Stimulated activated naive B cell treated with anti-CD40 and anti-IgM and Interleukin-4, amounts not matched to agents 10 μg/mL and 1 μg/mL and 100 μg/mL, for 72 hours (primary cell): Measurements from ENCODE around the gene GGT7.

Source experiments
- ATAC-seq, 2 donors: fragments of 150-1000 bp; cut with Tn5 transposase; replicated peaks; 2 replicates each; pipeline ENCODE4 v1.10.0; 2021; ENCODE audit warnings: moderate library complexity in 1 of 2
- DNase-seq: peaks from one replicate; pipeline ENCODE4 v3.0.0; 2021
- H3K27ac Mint-ChIP-seq: one replicate; pipeline ENCODE4 v1.8.0; 2022; ENCODE audit warnings: mild to moderate bottlenecking, mixed read lengths
- H3K27me3 Mint-ChIP-seq, 2 donors: one replicate each; pipeline ENCODE4 v1.8.0; 2022; ENCODE audit warnings: mixed read lengths in 2 of 2
- H3K36me3 Mint-ChIP-seq, 2 donors: one replicate each; pipeline ENCODE4 v1.8.0; 2022; ENCODE audit warnings: mixed read lengths in 2 of 2, mild to moderate bottlenecking in 1 of 2
- H3K4me1 Mint-ChIP-seq, 2 donors: one replicate each; pipeline ENCODE4 v1.8.0; 2022; ENCODE audit warnings: mixed read lengths in 2 of 2, mild to moderate bottlenecking in 1 of 2
- H3K4me3 Mint-ChIP-seq, 2 donors: one replicate each; pipeline ENCODE4 v1.8.0; 2022; ENCODE audit warnings: mild to moderate bottlenecking in 2 of 2, mixed read lengths in 2 of 2, moderate library complexity in 1 of 2
- H3K9me3 Mint-ChIP-seq, 2 donors: one replicate each; pipeline ENCODE4 v1.8.0; 2022; ENCODE audit warnings: mixed read lengths in 2 of 2, mild to moderate bottlenecking in 1 of 2

The GGT7 gene

DNA sequence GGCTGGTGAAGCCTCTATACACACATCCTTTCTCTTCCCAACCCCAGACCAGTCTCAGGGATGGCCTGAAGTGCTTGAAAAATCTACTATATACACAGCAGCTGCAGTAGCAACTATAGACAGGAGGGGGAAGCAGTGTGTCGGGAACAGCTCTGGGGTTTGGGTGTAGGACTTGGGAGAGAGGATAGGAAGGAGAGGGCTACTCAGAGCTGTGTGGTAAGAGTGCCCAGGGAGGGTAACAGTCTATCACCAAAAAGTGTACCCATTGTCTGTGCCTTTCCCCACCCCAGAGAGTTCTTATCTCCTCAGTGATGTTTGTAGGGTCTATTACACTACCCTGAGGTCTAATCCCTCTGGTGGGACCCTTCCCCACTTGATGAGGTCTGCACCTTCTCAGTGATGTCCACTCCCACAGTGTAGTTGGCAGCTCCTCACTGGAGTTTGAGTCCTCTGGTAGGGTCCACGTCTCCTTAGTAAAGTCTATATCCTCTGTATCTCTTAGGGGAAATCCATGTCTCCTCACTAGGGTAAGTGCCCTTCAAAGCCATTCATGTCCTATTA, 1.5 kb upstream of the GGT7 start:
- ATAC-seq, result no peak
- peak overlapping the region; percentile 37 for H3K27ac Mint-ChIP-seq
- peak; percentile 39 for DNase-seq
- H3K4me3 Mint-ChIP-seq, result peak overlapping the region; percentile 49 to 90
- no peaks in the 10 kb centered on the region for H3K9me3 Mint-ChIP-seq
- H3K4me1 Mint-ChIP-seq, result peaks cover 36 to 52% of the 10 kb centered on the region in 2 donors
- H3K36me3 Mint-ChIP-seq, result peaks cover 1 to 2% of the 10 kb centered on the region in 2 donors
- peaks cover 0 to 3% of the 10 kb centered on the region in 2 donors for H3K27me3 Mint-ChIP-seq

DNA sequence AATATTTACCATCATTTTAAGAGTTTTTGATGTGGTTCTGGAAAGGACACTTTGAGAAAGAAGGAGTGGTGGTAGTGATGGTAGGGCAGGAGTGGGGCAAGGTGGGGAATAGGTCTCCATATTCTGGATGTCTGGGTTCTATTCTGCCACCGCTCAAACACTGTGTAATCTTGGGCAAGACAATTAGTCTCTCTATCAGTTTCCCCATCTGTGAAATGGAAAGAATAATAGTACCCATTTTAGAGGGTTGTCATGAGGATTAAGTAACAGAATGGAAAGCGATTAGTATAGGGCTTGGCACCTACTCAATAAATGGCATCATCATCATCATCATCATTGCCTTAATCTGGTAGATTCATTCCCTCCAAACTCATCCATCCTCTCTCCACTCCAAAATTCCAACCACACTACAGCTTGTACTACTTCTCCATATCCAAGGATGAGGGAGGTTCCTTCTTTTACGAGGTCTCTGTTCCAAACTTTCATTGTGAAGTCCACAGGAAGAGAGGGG, 982 bp upstream of the GGT7 start:
- Mint-ChIP-seq H3K27me3 (peaks cover 0 to 3% of the 10 kb centered on the region in 2 donors), H3K27ac (peak overlapping the region; percentile 72), H3K36me3 (peaks cover 0 to 2% of the 10 kb centered on the region in 2 donors), H3K9me3 (no peaks in the 10 kb centered on the region), H3K4me1 (peaks cover 35 to 52% of the 10 kb centered on the region in 2 donors), H3K4me3 (peak overlapping the region; percentile 90 to 92)
- ATAC-seq (no peak), DNase-seq (no peak)

DNA sequence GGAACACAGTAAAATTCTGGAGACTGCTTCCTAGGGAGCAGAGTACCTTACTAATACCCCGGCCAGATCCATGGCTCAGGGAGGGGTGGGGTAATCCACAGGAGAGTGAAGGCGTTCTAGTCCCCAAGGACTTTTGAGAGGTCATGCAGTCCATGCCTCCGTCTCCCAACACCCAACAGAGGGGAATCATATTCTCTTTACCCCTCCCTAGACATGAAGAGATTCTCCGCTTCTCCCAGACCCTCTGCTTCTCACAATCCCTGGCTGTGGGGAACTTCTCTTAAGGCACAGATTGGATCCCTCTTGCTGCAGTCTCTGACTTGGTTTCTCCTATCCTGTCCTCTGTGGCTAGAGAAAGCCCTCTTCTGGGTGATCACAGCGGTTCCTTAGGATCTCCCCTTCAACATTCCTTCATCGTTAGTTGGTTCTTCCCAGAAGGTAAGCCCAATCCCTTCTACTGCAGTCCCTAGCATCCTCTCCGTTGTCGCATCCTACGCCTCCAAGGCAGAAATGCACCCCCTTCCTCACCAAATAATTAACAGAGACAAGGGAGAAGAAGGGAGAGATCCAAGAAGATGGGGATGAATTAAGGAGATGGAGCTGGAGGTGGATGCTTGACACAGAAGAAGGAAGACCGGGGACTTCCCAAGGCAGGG, 562 bp downstream of the GGT7 start:
- peaks cover 0 to 2% of the 10 kb centered on the region in 2 donors for H3K36me3 Mint-ChIP-seq
- ATAC-seq (no peak), DNase-seq (no peak)
- peak overlapping the region; percentile 73 to 92 for H3K4me3 Mint-ChIP-seq
- peak overlapping the region; percentile 33 for H3K27ac Mint-ChIP-seq
- H3K27me3 Mint-ChIP-seq, result peaks cover 0 to 3% of the 10 kb centered on the region in 2 donors
- H3K9me3 Mint-ChIP-seq, result no peaks in the 10 kb centered on the region
- peaks cover 35 to 49% of the 10 kb centered on the region in 2 donors for H3K4me1 Mint-ChIP-seq

DNA sequence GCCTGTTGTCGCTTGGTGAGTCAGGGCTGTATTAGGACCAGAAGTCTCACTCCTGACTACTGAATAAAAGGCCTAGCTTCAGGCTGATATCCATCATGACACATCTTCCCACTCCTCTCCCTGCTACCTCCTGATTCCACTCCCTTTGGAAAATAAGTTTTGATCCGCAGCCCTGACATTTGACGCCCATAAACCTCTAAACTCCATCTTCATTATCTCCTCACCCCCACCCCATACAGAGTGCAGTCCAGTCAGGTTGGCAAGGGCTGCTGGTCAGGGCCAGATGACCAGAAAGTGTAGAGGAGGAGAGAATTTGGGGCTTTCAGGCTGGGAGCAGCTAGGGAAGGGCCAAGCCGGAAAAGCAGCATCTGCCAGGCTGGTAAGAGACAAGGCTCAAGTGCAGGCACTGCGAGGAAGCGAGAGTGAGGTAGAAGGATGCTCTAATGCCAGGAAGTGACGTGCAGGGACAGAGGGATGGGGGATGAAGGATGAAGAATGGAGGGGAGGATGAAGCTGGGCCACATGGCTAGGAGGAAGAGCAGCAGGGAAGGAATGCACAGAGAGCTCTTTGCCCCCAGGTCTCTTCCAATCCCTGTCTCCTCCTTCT, 1.2 kb downstream of the GGT7 start:
- Mint-ChIP-seq H3K4me1 (peaks cover 32 to 43% of the 10 kb centered on the region in 2 donors), H3K27ac (no peak overlapping the region), H3K4me3 (peak overlapping the region; percentile 73 to 92), H3K36me3 (peaks cover 2 to 3% of the 10 kb centered on the region in 2 donors), H3K9me3 (no peaks in the 10 kb centered on the region), H3K27me3 (peaks cover 0 to 3% of the 10 kb centered on the region in 2 donors)
- no peak for DNase-seq
- ATAC-seq, result no peak

DNA sequence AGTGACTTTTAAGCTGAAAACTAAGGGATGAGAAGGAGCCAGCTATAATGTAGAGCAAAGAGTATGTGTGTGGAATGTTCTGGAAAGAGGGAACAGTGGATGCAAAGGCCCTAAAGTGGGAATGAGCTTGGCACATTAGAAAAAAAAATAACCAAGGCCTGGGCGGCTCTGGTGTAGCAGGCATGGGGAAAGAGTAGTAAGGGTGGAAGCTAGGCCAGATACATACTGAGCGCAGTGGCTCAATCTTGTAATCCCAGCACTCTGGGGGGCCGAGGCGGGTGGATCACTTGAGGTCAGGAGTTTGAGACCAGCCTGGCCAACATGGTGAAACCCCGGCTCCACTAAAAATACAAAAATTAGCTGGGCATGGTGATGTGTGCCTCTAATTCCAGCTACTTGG, 8.4 kb downstream of the GGT7 start:
- Mint-ChIP-seq H3K36me3 (peaks cover 19 to 28% of the 10 kb centered on the region in 2 donors), H3K27me3 (no peaks in the 10 kb centered on the region), H3K4me1 (peaks cover 0 to 4% of the 10 kb centered on the region in 2 donors), H3K27ac (no peak overlapping the region), H3K4me3 (no peak overlapping the region), H3K9me3 (no peaks in the 10 kb centered on the region)
- no peak for DNase-seq
- no peak for ATAC-seq

DNA sequence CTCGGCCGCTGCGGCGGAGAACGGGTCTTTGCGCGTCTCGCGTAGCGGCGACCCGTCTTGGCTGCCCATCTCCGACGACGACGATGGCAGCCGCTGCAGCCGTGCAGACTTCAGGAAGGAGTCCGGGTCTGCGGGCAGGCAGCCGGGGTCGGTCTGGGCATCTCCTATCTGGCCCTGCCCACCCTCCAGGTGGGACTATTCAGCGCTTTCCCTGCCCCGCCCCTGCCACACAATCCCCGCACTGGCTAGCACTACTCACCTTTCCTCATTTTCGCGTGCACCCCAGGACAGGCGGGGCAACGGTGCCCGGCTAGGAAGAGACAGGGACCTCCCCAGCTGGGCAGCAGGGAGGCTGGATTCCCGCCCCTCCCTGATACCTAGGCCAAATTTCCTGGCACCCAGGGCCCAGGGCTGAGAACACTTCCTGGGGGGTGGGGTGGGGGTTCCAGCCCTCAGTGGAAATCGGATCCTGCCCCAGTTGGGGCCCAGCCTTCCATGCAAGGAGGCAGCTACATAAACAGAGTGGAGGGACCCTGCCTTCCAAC, 9.2 kb downstream of the GGT7 start:
- no peaks in the 10 kb centered on the region for H3K9me3 Mint-ChIP-seq
- peaks cover 0 to 4% of the 10 kb centered on the region in 2 donors for H3K4me1 Mint-ChIP-seq
- H3K27ac Mint-ChIP-seq, result no peak overlapping the region
- DNase-seq (no peak), ATAC-seq (no peak)
- no peak overlapping the region for H3K4me3 Mint-ChIP-seq
- peaks cover 19 to 28% of the 10 kb centered on the region in 2 donors for H3K36me3 Mint-ChIP-seq
- no peaks in the 10 kb centered on the region for H3K27me3 Mint-ChIP-seq

DNA sequence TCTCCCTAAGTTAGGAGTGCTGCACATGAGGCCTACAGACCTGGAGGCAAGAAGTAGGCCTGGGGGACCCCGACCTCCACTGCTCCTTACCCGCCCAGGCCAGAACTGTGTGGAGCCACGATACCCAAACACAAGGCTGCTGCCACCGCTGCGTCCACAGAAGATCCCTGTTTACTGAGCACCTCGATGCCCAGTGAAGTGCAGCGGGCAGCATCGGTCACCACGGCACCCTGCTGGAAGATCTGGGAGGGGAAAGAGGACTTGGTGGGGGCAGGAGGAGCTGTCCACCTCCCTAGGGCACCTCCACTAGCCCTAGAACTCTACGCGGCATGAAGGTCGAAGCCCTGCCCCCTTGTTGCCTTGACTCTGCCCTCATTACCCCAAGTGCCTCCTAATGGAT, 9.9 kb downstream of the GGT7 start:
- Mint-ChIP-seq H3K27me3 (no peaks in the 10 kb centered on the region), H3K9me3 (no peaks in the 10 kb centered on the region), H3K4me3 (no peak overlapping the region), H3K36me3 (peaks cover 21 to 32% of the 10 kb centered on the region in 2 donors), H3K27ac (no peak overlapping the region), H3K4me1 (peaks cover 0 to 4% of the 10 kb centered on the region in 2 donors)
- ATAC-seq (no peak), DNase-seq (no peak)

DNA sequence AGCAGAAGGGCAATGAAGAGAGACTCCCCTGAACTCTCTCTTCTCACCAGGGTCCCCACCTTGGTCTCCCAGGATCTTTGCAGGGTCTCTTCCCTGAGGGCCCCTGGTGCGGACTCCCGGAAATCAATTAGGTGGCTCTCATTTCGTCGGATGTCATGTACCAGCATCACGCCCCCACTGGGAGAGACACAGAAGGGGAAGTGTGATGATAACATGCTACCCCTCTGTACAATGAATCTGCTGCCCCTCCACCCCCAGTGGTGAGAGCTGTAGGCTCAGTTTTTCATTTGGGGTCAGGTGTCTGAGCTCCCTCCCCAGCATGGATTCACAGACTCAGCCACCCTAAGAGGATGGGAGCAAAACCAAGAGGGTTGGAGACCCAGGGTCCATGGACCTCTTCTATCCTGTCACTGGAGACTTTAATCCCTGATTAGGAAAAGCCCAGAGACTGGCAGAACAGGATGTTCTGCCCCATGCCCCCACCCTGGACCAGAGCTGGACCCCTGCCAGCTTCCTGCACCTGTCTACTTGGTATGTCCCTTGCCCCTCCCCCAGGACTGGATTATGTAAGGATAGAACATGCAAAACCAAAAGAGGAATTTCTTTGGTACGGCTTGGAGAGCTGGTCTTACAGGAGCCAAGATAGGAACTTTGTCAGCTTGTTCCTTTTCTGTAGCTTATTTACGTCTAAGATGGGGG, 11.1 kb downstream of the GGT7 start:
- Mint-ChIP-seq H3K4me3 (no peak overlapping the region), H3K4me1 (peaks cover 0 to 4% of the 10 kb centered on the region in 2 donors), H3K27me3 (no peaks in the 10 kb centered on the region), H3K9me3 (no peaks in the 10 kb centered on the region), H3K36me3 (peaks cover 21 to 33% of the 10 kb centered on the region in 2 donors), H3K27ac (no peak overlapping the region)
- ATAC-seq (no peak), DNase-seq (no peak)

DNA sequence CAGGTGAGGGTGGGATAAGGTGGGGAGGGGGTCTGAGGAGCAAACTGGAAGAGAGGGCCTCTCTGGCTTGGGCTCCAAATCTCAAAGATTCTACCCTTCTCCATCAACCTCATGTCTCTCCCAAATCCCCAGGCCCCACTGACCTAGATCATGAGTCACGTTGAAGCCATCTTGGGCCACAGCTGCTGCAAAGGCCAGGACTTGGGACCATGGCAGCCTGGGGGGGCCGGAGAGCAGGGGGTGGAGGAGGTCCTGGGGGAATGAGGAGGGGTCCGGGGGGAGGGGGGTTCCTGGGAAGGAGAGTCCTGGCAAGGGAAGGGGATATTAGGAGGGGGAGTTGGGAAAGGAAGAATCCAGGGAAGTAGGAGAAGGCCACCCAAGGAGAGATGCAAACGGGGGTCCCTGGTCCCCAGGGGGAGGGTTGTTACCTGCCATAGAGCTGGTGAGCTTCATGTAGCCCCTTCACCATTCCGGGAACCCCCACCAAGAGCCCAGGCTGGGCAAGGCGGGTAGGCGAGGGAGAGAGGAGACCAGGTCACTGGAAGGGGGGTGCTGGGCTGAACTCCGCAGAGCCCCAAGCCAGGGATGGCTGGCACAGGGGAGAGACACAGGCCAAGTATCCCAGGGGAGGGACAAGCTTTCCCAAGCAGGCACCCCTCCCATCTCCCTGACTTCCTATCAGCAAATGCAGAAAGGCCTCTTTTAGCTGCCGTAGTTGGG, 12.7 kb downstream of the GGT7 start:
- H3K4me1 Mint-ChIP-seq, result no peaks in the 10 kb centered on the region
- no peaks in the 10 kb centered on the region for H3K9me3 Mint-ChIP-seq
- ATAC-seq (no peak), DNase-seq (no peak)
- no peak overlapping the region for H3K4me3 Mint-ChIP-seq
- H3K36me3 Mint-ChIP-seq, result peaks cover 21 to 38% of the 10 kb centered on the region in 2 donors
- H3K27me3 Mint-ChIP-seq, result no peaks in the 10 kb centered on the region
- no peak overlapping the region for H3K27ac Mint-ChIP-seq

DNA sequence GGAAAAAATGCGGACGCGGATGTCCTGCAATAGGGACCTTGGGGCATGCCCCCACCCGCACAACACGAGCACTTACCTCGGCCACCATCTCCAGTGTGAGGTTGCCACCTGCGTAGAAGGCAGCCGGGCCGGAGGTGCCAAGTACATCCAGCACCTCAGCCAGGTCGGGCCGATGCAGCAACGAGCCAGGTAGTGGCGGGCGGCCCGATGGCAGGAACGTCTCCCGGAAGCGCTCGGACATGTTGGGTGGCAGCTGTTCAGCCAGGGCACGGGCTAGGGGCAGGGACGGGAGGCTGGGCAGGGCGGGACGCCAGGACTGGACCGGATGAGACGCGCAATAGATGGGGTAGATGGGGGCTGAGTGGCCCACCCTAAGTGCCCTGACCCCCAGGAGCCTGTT, 13.3 kb downstream of the GGT7 start:
- DNase-seq (no peak), ATAC-seq (no peak)
- Mint-ChIP-seq H3K9me3 (no peaks in the 10 kb centered on the region), H3K36me3 (peaks cover 21 to 42% of the 10 kb centered on the region in 2 donors), H3K4me3 (no peak overlapping the region), H3K4me1 (no peaks in the 10 kb centered on the region), H3K27me3 (no peaks in the 10 kb centered on the region), H3K27ac (no peak overlapping the region)

DNA sequence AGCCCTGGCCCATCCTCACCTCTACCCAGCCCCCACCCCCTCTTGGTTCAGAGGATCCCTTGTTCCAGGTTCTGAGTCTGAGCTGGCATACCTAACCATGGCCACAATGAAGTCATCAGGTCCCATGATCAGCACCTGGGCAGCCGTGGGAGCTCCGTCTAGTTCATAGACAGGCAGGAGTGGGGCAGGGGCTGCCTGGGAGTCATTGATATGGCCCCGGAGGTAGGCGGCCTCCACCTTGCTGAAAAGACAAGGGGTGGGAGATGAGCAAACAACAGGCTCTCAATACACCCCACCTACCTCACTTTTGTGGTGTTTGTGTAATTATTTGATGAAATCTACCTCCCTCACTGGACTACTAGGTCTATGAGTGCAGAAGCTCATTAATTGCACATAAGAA, 20.4 kb downstream of the GGT7 start:
- Mint-ChIP-seq H3K9me3 (no peaks in the 10 kb centered on the region), H3K27me3 (no peaks in the 10 kb centered on the region), H3K27ac (no peak overlapping the region), H3K4me1 (no peaks in the 10 kb centered on the region), H3K36me3 (peaks cover 3 to 32% of the 10 kb centered on the region in 2 donors), H3K4me3 (no peak overlapping the region)
- no peak for ATAC-seq
- no peak for DNase-seq

DNA sequence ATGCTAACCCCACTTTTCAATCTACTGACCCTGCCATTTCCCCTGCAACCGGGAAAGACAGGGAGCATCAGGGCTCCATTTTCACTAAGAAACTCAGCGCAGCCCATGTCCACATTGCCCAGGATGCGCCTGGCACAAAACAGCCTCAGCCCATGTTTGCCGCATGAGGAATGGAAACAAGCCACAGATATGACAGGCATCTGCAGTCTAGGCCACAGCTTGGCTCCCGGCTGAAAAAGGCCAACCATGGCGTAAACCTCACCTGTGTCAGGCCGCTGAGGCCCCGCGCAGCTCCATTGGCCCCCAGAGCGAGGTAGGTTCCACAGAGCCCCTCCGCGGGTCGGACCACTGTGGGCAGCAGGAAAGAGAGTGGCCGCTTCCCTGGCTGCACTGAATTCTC, 21.7 kb downstream of the GGT7 start:
- H3K27ac Mint-ChIP-seq, result no peak overlapping the region
- H3K4me1 Mint-ChIP-seq, result no peaks in the 10 kb centered on the region
- DNase-seq (no peak), ATAC-seq (no peak)
- no peak overlapping the region for H3K4me3 Mint-ChIP-seq
- H3K36me3 Mint-ChIP-seq, result peaks cover 3 to 33% of the 10 kb centered on the region in 2 donors
- no peaks in the 10 kb centered on the region for H3K9me3 Mint-ChIP-seq
- H3K27me3 Mint-ChIP-seq, result no peaks in the 10 kb centered on the region

DNA sequence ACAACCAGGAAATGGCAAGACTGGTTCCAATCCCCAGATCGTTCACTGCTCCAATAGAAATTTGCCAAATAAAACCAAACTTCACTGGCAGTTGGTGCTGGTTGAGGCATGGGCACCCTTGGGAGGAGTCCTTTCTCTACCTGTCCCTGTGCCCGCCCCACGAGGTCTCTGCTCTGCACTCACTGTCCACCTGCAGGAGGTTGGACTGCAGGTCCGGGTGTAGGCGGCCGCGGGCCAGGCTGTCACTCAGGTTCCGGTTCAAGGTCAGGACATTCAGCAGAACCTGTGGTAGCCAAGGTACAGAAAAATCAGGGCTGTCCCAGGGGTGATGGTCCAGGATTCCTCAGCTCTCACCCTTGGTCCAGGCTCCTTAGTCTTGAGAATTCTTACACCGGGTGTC, 22.9 kb downstream of the GGT7 start:
- peaks cover 3 to 26% of the 10 kb centered on the region in 2 donors for H3K36me3 Mint-ChIP-seq
- no peak for DNase-seq
- H3K4me3 Mint-ChIP-seq, result no peak overlapping the region
- ATAC-seq, result no peak
- H3K9me3 Mint-ChIP-seq, result no peaks in the 10 kb centered on the region
- H3K27ac Mint-ChIP-seq, result no peak overlapping the region
- H3K27me3 Mint-ChIP-seq, result no peaks in the 10 kb centered on the region
- H3K4me1 Mint-ChIP-seq, result no peaks in the 10 kb centered on the region

DNA sequence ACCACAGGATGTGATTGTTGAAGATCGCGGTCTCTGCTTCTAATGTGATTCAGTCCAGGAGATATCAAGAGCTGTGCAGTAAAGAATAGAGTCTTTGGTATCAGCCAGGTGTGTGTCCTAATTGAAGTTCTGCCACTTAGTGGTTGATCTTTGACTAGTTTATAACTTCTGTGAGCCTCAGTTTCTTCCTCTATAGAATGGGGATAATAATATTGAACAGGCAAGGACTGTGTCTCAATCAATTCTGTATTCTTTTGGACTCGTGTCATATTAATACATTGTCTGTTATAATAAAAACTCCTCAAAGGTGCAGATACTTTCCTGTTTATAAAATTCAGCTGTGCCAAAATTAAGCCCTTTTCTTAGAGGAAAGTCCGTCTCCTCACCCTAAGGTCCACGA, 24.1 kb downstream of the GGT7 start:
- Mint-ChIP-seq H3K27me3 (no peaks in the 10 kb centered on the region), H3K4me3 (no peak overlapping the region), H3K36me3 (peaks cover 3 to 23% of the 10 kb centered on the region in 2 donors), H3K4me1 (no peaks in the 10 kb centered on the region), H3K9me3 (no peaks in the 10 kb centered on the region), H3K27ac (no peak overlapping the region)
- DNase-seq, result no peak
- ATAC-seq, result no peak
